ENCODE measurements around the gene CENPO.

DNA sequence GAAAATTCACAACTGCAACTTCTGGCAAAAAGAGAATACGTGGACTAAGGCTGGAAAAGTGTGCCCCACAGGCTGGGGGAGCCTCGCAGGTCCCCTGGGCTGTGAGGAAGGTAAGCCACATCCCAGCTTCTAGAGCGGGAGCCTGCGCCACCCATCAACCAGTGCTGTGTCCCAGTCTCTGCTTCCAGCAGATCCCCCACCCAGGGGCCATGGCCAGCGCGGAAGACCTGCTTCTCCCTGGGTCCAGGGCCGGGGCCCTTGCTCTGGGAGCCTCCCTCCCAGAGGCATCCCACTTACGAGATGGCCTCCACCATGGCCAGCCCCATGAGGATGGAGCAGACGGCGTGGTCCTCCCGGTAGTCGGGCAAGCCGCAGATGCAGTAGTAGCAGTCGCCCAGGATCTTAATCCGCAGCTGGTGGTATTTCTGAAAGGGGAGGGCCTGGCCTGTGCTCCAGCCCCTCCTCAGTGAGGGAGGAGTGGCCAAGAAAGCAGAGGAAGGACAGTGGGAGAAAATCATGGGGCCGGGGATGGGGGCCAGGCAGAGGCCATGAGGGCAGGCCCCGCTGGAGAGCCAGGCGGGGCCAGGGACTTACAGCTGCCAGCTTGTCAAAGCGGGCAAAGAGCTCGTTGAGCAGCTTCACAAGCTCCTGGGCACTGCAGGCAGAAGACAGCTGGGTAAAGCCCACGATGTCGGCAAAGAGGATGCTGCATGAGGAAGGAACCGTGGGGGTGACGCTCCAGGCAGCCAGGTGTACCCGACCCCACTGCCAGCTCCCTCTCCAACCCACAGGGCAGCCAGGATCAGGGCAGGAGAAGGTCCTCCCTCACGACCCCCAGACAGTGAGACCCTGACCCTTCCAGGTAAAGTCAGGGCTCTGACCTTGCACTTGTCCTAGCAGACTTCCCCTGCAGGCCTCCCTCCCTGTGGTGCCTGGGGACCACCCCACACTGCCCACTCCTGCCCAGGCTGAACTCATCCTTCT, 48.0 kb downstream of the CENPO start:
- TF ChIP-seq, protein P1, sequence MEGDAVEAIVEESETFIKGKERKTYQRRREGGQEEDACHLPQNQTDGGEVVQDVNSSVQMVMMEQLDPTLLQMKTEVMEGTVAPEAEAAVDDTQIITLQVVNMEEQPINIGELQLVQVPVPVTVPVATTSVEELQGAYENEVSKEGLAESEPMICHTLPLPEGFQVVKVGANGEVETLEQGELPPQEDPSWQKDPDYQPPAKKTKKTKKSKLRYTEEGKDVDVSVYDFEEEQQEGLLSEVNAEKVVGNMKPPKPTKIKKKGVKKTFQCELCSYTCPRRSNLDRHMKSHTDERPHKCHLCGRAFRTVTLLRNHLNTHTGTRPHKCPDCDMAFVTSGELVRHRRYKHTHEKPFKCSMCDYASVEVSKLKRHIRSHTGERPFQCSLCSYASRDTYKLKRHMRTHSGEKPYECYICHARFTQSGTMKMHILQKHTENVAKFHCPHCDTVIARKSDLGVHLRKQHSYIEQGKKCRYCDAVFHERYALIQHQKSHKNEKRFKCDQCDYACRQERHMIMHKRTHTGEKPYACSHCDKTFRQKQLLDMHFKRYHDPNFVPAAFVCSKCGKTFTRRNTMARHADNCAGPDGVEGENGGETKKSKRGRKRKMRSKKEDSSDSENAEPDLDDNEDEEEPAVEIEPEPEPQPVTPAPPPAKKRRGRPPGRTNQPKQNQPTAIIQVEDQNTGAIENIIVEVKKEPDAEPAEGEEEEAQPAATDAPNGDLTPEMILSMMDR (IDR thresholded peaks at IDR 0.05) = no peak
- TF ChIP-seq POLR2AphosphoS5 (IDR thresholded peaks at IDR 0.05; ENCODE audit: low read depth, low read length) (no peak), SIN3A (IDR thresholded peaks at IDR 0.05; ENCODE audit: borderline replicate concordance, insufficient read depth, low read depth, low read length) (no peak)
- TF ChIP-seq, protein P2, sequence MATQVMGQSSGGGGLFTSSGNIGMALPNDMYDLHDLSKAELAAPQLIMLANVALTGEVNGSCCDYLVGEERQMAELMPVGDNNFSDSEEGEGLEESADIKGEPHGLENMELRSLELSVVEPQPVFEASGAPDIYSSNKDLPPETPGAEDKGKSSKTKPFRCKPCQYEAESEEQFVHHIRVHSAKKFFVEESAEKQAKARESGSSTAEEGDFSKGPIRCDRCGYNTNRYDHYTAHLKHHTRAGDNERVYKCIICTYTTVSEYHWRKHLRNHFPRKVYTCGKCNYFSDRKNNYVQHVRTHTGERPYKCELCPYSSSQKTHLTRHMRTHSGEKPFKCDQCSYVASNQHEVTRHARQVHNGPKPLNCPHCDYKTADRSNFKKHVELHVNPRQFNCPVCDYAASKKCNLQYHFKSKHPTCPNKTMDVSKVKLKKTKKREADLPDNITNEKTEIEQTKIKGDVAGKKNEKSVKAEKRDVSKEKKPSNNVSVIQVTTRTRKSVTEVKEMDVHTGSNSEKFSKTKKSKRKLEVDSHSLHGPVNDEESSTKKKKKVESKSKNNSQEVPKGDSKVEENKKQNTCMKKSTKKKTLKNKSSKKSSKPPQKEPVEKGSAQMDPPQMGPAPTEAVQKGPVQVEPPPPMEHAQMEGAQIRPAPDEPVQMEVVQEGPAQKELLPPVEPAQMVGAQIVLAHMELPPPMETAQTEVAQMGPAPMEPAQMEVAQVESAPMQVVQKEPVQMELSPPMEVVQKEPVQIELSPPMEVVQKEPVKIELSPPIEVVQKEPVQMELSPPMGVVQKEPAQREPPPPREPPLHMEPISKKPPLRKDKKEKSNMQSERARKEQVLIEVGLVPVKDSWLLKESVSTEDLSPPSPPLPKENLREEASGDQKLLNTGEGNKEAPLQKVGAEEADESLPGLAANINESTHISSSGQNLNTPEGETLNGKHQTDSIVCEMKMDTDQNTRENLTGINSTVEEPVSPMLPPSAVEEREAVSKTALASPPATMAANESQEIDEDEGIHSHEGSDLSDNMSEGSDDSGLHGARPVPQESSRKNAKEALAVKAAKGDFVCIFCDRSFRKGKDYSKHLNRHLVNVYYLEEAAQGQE (IDR thresholded peaks at IDR 0.05; ENCODE audit: insufficient read depth in 1 of 2, low read depth in 2 of 2, low read length in 1 of 2) = no peak
